ENCODE measurements around the gene PHEX.

The PHEX gene

GRCh38 chrX:22032084-22032483, at the start of gene PHEX:
PHEX (plus strand) TSS chrX:22032325; CDS start chrX:22033006, 681 bp downstream.
- no peak for DNase-seq

GRCh38 chrX:21985332-21985777, 46.8 kb upstream of the PHEX start:
- DNase-seq = peak; percentile 67

GRCh38 chrX:21986596-21986995, 45.5 kb upstream of the PHEX start:
- DNase-seq = no peak

- DNase-seq = peak; percentile 50
Observed at GRCh38 chrX:21989384-21989783, 42.7 kb upstream of the PHEX start.

GRCh38 chrX:21990832-21991231, 41.3 kb upstream of the PHEX start:
- DNase-seq = peak; percentile 58

- DNase-seq = peak; percentile 8
Observed at GRCh38 chrX:21991504-21991903, 40.6 kb upstream of the PHEX start.

GRCh38 chrX:21993265-21993664, 38.9 kb upstream of the PHEX start:
- peak; percentile 67 for DNase-seq

GRCh38 chrX:21996872-21997455, 35.2 kb upstream of the PHEX start:
- DNase-seq = peak; percentile 71

- no peak for DNase-seq
Observed at GRCh38 chrX:21998037-21998436, 34.1 kb upstream of the PHEX start.

GRCh38 chrX:22004866-22005265, 27.3 kb upstream of the PHEX start:
- no peak for DNase-seq

GRCh38 chrX:22012051-22012450, 20.1 kb upstream of the PHEX start:
- no peak for DNase-seq

- no peak for DNase-seq
Observed at GRCh38 chrX:22012931-22013330, 19.2 kb upstream of the PHEX start.

GRCh38 chrX:22015139-22015750, 16.9 kb upstream of the PHEX start:
- no peak for DNase-seq

- no peak for DNase-seq
Observed at GRCh38 chrX:22021751-22022324, 10.3 kb upstream of the PHEX start.

- DNase-seq = no peak
Observed at GRCh38 chrX:22024577-22024976, 7.5 kb upstream of the PHEX start.

- DNase-seq = no peak
Observed at GRCh38 chrX:22025751-22026150, 6.4 kb upstream of the PHEX start.

GRCh38 chrX:22026731-22027130, 5.4 kb upstream of the PHEX start:
- no peak for DNase-seq

GRCh38 chrX:22032506-22032905, 381 bp downstream of the PHEX start:
- DNase-seq = no peak

GRCh38 chrX:22033818-22034217, 1.7 kb downstream of the PHEX start:
- DNase-seq = no peak

- no peak for DNase-seq
Observed at GRCh38 chrX:22035236-22035635, 3.1 kb downstream of the PHEX start.

- no peak for DNase-seq
Observed at GRCh38 chrX:22037225-22037624, 5.1 kb downstream of the PHEX start.

- DNase-seq = no peak
Observed at GRCh38 chrX:22037911-22038537, 5.9 kb downstream of the PHEX start.

GRCh38 chrX:22039541-22039940, 7.4 kb downstream of the PHEX start:
- DNase-seq = no peak

GRCh38 chrX:22040184-22040583, 8.1 kb downstream of the PHEX start:
- DNase-seq = no peak

Measured in suppressor macrophage treated with lipopolysaccharide for 4 hours (primary cell).